Naive thymus-derived CD8-positive, alpha-beta T cell (primary cell): ENCODE results near the gene TMEM25. TPM values are rescaled to one million over a fixed set of nuclear protein-coding genes. Genes with fewer than 3 reads are reported as not detected.
"Not testable (repeated sequence)": the region's sequence is repeated elsewhere in the genome, so short reads cannot be mapped to it uniquely, and the experiment has no call there.

Experiments
- ATAC-seq, 2 donors: fragments of 150-1000 bp; cut with Tn5 transposase in 1 of 2; sonication (Bioruptor Pico), chemical (Tn5 transposase) in 1 of 2; 1 replicate in 1 of 2; 2 replicates in 1 of 2; pipeline ENCODE4 v1.10.0; 2021; ENCODE audit warnings: mild to moderate bottlenecking in 2 of 2, moderate library complexity in 2 of 2
- POLR2A ChIA-PET: fragments of 350-600 bp; sonication (Branson Sonifier 250); formaldehyde crosslinking; loops from one replicate; lab custom pipeline; 2021; ENCODE audit warnings: antibody characterized with exemption; lab: Charles Lee
- DNase-seq, 10 donors: peaks; one replicate each; pipeline versions ENCODE4 v3.0.0 to v3.0.0-alpha.2; 2020 to 2022
- H3K27ac Mint-ChIP-seq, 10 donors: one replicate each; pipeline ENCODE4 v1.8.0; 2020 to 2022; ENCODE audit warnings: mild to moderate bottlenecking in 10 of 10, mixed read lengths in 10 of 10, moderate library complexity in 4 of 10, inconsistent platforms in 1 of 10
- H3K27me3 Mint-ChIP-seq, 5 donors: one replicate each; pipeline ENCODE4 v1.8.0; 2021 to 2022; ENCODE audit warnings: mixed read lengths in 5 of 5
- H3K36me3 Mint-ChIP-seq, 3 donors: one replicate each; pipeline ENCODE4 v1.8.0; 2020 to 2022; ENCODE audit warnings: mixed read lengths in 3 of 3, mild to moderate bottlenecking in 2 of 3, inconsistent platforms in 1 of 3
- H3K4me1 Mint-ChIP-seq, 4 donors: one replicate each; pipeline ENCODE4 v1.8.0; 2021 to 2022; ENCODE audit warnings: mixed read lengths in 4 of 4
- H3K4me3 Mint-ChIP-seq, 10 donors: one replicate each; pipeline ENCODE4 v1.8.0; 2020 to 2022; ENCODE audit warnings: mild to moderate bottlenecking in 10 of 10, mixed read lengths in 10 of 10, moderate library complexity in 6 of 10, inconsistent platforms in 1 of 10
- H3K9me3 Mint-ChIP-seq, 9 donors: one replicate each; pipeline ENCODE4 v1.8.0; 2020 to 2022; ENCODE audit warnings: mixed read lengths in 9 of 9, mild to moderate bottlenecking in 3 of 9, inconsistent platforms in 1 of 9, moderate library complexity in 1 of 9
- polyA plus RNA-seq, 3 donors: library from polyadenylated mRNA; unstranded; fragments of 300-500 nt; fragmentation: Illumina TruSeq; gene quantifications; one replicate each; pipeline ENCODE4 v1.2.3, GENCODE V29; 2021
- total RNA-seq, 8 experiments: library from RNA in 2 of 8; stranded (reverse) in 2 of 8; gene quantifications; one replicate each; pipeline ENCODE4 v1.2.3 and lab custom pipeline; 2021 to 2026

The TMEM25 gene
- total RNA-seq (10 to 100 TPM; 30.4 to 31.0 TPM), polyA plus RNA-seq (10 to 100 TPM; 14.6 to 26.4 (median 15.0) TPM), total RNA-seq (lab: John Stamatoyannopoulos, UW) (17.4 to 25.1 (median 19.8) reads per million in 6 experiments)

DNA sequence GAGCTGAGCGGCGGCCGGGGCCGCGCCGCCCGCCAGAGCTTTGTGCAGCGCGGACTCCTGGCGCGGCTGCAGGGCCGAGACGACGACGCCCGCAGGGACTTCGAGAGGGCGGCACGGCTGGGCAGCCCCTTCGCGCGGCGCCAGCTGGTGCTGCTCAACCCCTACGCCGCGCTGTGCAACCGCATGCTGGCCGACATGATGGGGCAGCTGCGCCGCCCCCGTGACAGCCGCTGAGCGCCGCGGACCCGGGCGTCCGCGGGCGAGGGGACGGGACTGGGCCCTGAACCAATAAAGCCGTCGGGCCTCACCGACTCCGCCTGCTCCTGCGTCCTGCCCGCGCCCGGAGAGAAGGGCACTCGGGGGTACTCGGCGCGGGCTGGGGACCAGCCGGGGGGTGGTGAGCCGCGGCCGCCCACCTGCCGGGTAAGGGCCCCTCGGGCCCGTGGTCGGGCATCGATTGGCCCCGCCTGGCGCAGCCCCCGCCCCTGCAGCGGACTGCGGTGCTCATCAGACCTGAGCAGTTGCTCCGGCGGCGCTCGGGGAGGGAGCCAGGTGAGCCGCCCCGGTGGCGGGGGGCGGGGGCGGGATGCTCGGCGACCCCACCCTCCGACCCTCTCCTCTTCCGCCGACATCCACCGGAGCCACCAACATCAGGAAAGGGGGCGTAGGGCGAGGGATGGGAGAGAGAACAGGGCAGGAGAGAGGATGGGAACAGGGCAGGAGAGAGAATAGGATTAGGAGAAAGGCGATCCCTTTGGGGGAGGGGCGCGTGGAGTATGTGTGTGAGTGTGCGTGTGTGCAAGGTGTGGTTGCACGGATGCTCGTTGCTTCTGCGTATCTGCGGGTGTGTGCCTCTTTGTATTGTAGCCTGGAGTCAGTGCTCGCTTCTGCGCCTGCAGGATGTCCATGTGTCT is at the start of gene TMEM25:
Gene TMEM25 (plus strand): TSS at position 510 of the 914 bp plus-strand sequence. CDS start 610 bp downstream, outside the sequence.
- POLR2A ChIA-PET = interaction anchor here (0.9 to 1.4 kb wide), 3 partner anchors 41 to 132 kb away, joined by 3 to 5 read pairs (median 4); partner anchors contain the start of gene ARCN1
- H3K9me3 Mint-ChIP-seq = no peaks in the 10 kb centered on the region
- H3K4me1 Mint-ChIP-seq = peaks cover 24 to 49% (median 37%) of the 10 kb centered on the region in 4 donors
- peak; percentile 85 for ATAC-seq
- peaks cover 0 to 17% (median 0%) of the 10 kb centered on the region in 3 donors for H3K36me3 Mint-ChIP-seq
- DNase-seq = peak; percentile 62 to 84 (median 70)
- peak within 1 kb of the TSS; percentile 87 to 99 (median 94) for H3K4me3 Mint-ChIP-seq
- no peaks in the 10 kb centered on the region for H3K27me3 Mint-ChIP-seq
- H3K27ac Mint-ChIP-seq = peak within 1 kb of the TSS; percentile 88 to 97 (median 95)

DNA sequence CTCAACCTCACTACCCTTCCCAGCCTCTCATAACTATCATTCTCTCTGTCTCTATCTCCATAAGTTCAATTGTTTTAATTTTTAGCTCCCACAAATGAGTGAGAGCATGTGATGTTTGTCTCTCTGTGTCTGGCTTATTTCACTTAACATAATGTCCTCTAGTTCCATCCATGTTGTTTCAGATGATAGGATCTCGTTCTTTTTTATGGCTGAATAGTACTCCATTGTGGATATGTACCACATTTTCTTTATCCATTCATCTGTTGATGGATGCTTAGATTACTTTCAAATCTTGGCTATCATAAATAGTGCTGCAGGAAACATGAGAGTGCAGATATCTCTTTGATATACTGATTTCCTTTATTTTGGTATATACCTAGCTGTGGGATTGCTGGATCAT is 49.8 kb upstream of the TMEM25 start:
- H3K4me1 Mint-ChIP-seq, H3K4me3 Mint-ChIP-seq, DNase-seq, ATAC-seq, H3K27me3 Mint-ChIP-seq, POLR2A ChIA-PET, H3K9me3 Mint-ChIP-seq: not testable (repeated sequence)
- peak overlapping the region in 5 of 10 donors; percentile 0 to 83 (median 44) for H3K27ac Mint-ChIP-seq
- peaks cover 0 to 92% (median 29%) of the 10 kb centered on the region in 3 donors for H3K36me3 Mint-ChIP-seq

DNA sequence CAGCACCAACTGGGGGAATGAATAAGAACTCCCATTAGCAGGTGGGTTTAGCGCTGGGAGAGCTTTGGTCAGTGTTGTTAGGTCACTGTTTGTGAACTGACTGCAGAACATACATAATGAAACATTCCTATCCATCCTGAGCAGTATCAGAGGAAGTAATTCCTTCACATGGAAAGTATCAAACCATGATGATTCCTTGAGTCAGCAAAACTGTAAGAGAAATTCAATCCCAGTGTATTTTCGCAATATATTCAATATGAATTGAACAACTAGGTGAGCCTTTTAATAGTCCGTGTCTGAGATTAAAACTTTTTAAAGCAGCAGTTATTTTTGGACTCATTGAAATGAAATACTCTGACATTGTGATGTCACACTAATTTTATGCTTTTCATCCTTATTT is 46.6 kb upstream of the TMEM25 start:
- ATAC-seq = no peak
- POLR2A ChIA-PET = no interaction called here
- H3K36me3 Mint-ChIP-seq = peaks cover 0 to 79% (median 22%) of the 10 kb centered on the region in 3 donors
- no peaks in the 10 kb centered on the region for H3K9me3 Mint-ChIP-seq
- H3K4me3 Mint-ChIP-seq = no peak overlapping the region
- no peak for DNase-seq
- H3K27me3 Mint-ChIP-seq = no peaks in the 10 kb centered on the region
- H3K4me1 Mint-ChIP-seq = no peaks in the 10 kb centered on the region
- H3K27ac Mint-ChIP-seq = peak overlapping the region in 7 of 10 donors; percentile 13 to 58 (median 47)

DNA sequence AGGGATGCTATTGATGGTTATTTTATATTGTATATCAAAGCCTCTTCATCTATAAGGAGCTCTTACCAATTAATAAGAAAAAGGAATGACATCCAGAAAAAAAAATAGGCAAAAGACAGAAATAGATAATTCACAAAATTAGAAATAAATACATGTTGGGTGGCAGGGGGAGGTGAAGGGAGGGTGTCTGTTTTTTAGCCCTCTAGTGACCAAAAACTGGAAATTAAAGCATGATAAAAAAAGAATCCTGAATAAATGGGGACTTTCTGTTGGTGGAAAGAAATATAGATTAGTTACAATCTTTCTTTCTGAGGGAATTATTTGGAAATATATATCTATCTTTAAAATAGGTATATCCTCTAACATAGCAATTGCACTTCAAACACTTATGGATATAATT is 45.7 kb upstream of the TMEM25 start:
- POLR2A ChIA-PET = interaction anchor here (0.8 kb wide), 1 partner anchor 49 kb away, joined by 3 read pairs; the partner anchor contains the start of gene KMT2A
- Mint-ChIP-seq H3K27ac (peak overlapping the region in 8 of 10 donors; percentile 16 to 80 (median 49)), H3K27me3 (no peaks in the 10 kb centered on the region), H3K4me1 (no peaks in the 10 kb centered on the region), H3K9me3 (no peaks in the 10 kb centered on the region), H3K4me3 (no peak overlapping the region), H3K36me3 (peaks cover 0 to 79% (median 22%) of the 10 kb centered on the region in 3 donors)
- no peak for DNase-seq
- ATAC-seq = no peak

DNA sequence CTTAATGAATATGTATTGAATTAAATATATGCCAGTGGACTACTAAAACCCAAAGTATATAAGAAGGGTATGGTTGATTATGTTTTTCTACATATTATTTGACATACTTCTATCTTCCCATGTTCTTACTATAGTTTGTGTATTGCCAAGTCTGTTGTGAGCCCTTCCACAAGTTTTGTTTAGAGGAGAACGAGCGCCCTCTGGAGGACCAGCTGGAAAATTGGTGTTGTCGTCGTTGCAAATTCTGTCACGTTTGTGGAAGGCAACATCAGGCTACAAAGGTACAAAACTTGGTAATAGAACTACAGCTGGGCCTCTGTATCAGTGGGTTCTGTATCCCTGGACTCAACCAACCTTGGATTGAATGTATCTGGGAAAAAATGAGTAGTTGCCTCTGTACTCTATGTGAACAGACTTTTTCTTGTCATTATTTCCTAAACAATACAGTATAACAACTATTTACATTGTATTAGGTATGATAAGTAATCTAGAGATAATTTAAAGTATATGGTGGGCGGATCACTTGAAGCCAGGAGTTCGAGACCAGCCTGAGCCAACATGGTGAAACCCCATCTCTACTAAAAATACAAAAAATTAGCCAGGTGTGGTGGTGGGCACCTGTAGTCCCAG is 42.4 kb upstream of the TMEM25 start:
- POLR2A ChIA-PET = interaction anchor here (0.6 kb wide), 1 partner anchor 304 kb away, joined by 3 read pairs; no protein-coding TSS in a partner anchor
- ATAC-seq = peak; percentile 76 to 83
- Mint-ChIP-seq H3K4me1 (no peaks in the 10 kb centered on the region), H3K27ac (peak overlapping the region; percentile 23 to 84 (median 60)), H3K9me3 (no peaks in the 10 kb centered on the region), H3K27me3 (no peaks in the 10 kb centered on the region), H3K4me3 (no peak overlapping the region), H3K36me3 (peaks cover 0 to 78% (median 15%) of the 10 kb centered on the region in 3 donors)
- peak; percentile 65 to 85 (median 78) for DNase-seq

DNA sequence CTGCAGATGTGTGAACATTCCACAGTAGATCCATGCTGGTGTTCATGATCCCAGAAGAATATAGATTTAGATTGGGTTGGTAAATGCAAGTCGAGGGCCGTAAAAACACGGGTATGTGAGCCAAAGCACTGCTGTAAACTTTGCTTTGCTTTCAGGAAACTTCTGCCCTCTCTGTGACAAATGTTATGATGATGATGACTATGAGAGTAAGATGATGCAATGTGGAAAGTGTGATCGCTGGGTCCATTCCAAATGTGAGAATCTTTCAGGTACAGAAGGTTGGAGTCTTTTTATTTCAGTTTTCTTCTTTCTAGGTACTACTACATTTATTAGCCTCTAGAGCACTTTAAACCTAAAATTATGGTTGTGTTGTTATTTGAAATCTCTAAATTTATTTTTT is 40.0 kb upstream of the TMEM25 start:
- DNase-seq (no peak), ATAC-seq (no peak)
- Mint-ChIP-seq H3K4me1 (peaks cover 0 to 2% (median 0%) of the 10 kb centered on the region in 4 donors), H3K36me3 (peaks cover 0 to 77% (median 13%) of the 10 kb centered on the region in 3 donors), H3K9me3 (no peaks in the 10 kb centered on the region), H3K27me3 (no peaks in the 10 kb centered on the region), H3K27ac (peak overlapping the region in 5 of 10 donors; percentile 0 to 74 (median 41)), H3K4me3 (no peak overlapping the region)
- POLR2A ChIA-PET = no interaction called here

DNA sequence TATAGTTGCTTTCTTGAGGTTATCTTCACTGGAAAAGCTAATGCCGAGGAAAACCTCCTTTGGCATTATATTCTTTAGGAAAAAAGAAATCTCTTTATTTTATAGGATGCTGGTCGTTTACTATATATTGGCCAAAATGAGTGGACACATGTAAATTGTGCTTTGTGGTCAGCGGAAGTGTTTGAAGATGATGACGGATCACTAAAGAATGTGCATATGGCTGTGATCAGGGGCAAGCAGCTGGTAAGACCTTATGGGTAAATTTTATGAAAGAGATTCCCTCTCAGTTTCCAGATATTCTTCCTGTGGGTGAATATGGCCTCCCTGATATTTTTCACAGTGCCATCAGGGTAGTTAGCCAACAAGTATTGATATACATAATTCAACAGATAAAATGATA is 33.2 kb upstream of the TMEM25 start:
- H3K4me3 Mint-ChIP-seq = no peak overlapping the region
- peaks cover 0 to 94% (median 35%) of the 10 kb centered on the region in 3 donors for H3K36me3 Mint-ChIP-seq
- H3K4me1 Mint-ChIP-seq = peaks cover 0 to 2% (median under 1%) of the 10 kb centered on the region in 4 donors
- DNase-seq = no peak
- H3K27me3 Mint-ChIP-seq = no peaks in the 10 kb centered on the region
- POLR2A ChIA-PET = no interaction called here
- H3K27ac Mint-ChIP-seq = no peak overlapping the region
- no peak for ATAC-seq
- no peaks in the 10 kb centered on the region for H3K9me3 Mint-ChIP-seq

DNA sequence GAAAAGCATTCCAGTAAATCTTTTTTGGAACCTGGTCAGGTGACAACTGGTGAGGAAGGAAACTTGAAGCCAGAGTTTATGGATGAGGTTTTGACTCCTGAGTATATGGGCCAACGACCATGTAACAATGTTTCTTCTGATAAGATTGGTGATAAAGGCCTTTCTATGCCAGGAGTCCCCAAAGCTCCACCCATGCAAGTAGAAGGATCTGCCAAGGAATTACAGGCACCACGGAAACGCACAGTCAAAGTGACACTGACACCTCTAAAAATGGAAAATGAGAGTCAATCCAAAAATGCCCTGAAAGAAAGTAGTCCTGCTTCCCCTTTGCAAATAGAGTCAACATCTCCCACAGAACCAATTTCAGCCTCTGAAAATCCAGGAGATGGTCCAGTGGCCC is 27.8 kb upstream of the TMEM25 start:
- DNase-seq (no peak), ATAC-seq (no peak)
- Mint-ChIP-seq H3K36me3 (peaks cover 0 to 96% (median 35%) of the 10 kb centered on the region in 3 donors), H3K9me3 (no peaks in the 10 kb centered on the region), H3K27ac (peak overlapping the region in 2 of 10 donors; percentile 11 to 86), H3K27me3 (no peaks in the 10 kb centered on the region), H3K4me1 (peaks cover 0 to 11% (median 5%) of the 10 kb centered on the region in 4 donors), H3K4me3 (no peak overlapping the region)
- POLR2A ChIA-PET = no interaction called here

DNA sequence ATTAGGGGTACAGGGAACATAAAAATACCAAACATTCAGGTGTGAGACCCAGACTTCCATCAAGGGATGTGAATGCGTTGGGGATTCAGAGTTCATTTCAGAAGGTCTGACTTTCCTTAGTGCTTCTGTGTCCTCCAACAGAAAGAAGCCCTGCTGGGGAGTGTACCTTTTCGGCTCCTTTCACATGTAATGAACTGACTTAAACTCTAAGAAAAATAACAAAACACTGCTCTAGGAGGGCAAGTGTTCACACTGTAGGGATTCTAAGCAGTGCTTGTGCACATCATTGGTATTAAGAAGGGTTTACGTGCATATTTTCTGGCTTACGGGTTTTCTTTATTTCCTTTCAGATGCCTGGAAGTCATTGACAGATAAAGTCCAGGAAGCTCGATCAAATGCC is 19.4 kb upstream of the TMEM25 start:
- POLR2A ChIA-PET = interaction anchor here (0.5 kb wide), 1 partner anchor 17 kb away, joined by 3 read pairs; no protein-coding TSS in a partner anchor
- Mint-ChIP-seq H3K27ac (peak overlapping the region in 3 of 10 donors; percentile 7 to 73 (median 68)), H3K36me3 (peaks cover 5 to 86% (median 33%) of the 10 kb centered on the region in 3 donors), H3K9me3 (no peaks in the 10 kb centered on the region), H3K4me3 (no peak overlapping the region), H3K4me1 (peaks cover 8 to 12% (median 9%) of the 10 kb centered on the region in 4 donors), H3K27me3 (no peaks in the 10 kb centered on the region)
- DNase-seq (no peak), ATAC-seq (no peak)

DNA sequence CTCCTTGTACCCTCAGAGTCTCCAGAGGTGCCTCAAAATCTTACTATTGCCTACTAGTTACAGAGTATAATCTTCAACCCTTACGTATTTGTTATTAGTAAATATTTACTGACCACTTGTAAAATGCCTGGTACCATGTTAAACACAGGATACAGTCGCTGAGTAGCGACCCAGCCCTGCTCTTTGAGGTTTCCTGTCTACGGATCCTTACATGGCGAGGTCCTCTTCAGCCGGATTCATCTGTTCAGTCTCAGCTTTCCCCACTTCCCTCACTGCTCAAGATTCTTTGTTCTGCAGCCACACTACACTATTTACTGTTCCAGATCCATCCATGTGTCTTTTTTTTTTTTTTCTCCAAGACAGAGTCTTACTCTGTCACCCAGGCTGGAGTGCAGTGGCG is 16.9 kb upstream of the TMEM25 start:
- Mint-ChIP-seq H3K27ac (peak overlapping the region; percentile 39 to 90 (median 70)), H3K9me3 (no peaks in the 10 kb centered on the region), H3K4me3 (peak overlapping the region in 5 of 10 donors; percentile 2 to 72 (median 34)), H3K4me1 (peaks cover 8 to 11% (median 9%) of the 10 kb centered on the region in 4 donors), H3K36me3 (peaks cover 5 to 87% (median 31%) of the 10 kb centered on the region in 3 donors), H3K27me3 (no peaks in the 10 kb centered on the region)
- DNase-seq (peak in 1 of 10 donors; percentile 15), ATAC-seq (peak; percentile 68 to 72)
- POLR2A ChIA-PET = interaction anchor here (0.7 kb wide), 1 partner anchor 99 kb away, joined by 3 read pairs; no protein-coding TSS in a partner anchor

DNA sequence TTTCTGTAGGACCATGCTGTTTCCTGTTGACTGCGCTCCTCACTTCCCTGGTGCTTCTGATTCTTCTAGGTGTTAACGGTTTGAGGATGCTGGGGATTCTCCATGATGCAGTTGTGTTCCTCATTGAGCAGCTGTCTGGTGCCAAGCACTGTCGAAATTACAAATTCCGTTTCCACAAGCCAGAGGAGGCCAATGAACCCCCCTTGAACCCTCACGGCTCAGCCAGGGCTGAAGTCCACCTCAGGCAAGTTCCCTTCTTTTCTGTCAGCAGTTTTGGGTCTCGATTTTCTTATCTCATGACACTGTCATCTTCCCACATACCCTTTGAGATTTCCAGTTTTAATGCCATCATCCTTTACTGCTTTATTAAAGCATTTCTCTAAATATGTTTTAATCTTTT is 11.4 kb upstream of the TMEM25 start:
- H3K9me3 Mint-ChIP-seq = no peaks in the 10 kb centered on the region
- no peak for ATAC-seq
- H3K27ac Mint-ChIP-seq = peak overlapping the region in 3 of 10 donors; percentile 24 to 64 (median 29)
- peaks cover 6 to 88% (median 25%) of the 10 kb centered on the region in 3 donors for H3K36me3 Mint-ChIP-seq
- H3K27me3 Mint-ChIP-seq = no peaks in the 10 kb centered on the region
- POLR2A ChIA-PET = interaction anchor here (0.7 to 1.0 kb wide), 2 partner anchors 24 to 111 kb away, joined by 4 to 5 read pairs; no protein-coding TSS in a partner anchor
- DNase-seq = no peak
- H3K4me1 Mint-ChIP-seq = peaks cover 5 to 14% (median 8%) of the 10 kb centered on the region in 4 donors
- no peak overlapping the region for H3K4me3 Mint-ChIP-seq

DNA sequence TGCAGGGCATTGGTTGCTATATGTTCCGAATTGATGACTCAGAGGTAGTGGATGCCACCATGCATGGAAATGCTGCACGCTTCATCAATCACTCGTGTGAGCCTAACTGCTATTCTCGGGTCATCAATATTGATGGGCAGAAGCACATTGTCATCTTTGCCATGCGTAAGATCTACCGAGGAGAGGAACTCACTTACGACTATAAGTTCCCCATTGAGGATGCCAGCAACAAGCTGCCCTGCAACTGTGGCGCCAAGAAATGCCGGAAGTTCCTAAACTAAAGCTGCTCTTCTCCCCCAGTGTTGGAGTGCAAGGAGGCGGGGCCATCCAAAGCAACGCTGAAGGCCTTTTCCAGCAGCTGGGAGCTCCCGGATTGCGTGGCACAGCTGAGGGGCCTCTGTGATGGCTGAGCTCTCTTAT is 9.1 kb upstream of the TMEM25 start:
- Mint-ChIP-seq H3K9me3 (no peaks in the 10 kb centered on the region), H3K4me1 (peaks cover 3 to 22% (median 9%) of the 10 kb centered on the region in 4 donors), H3K27ac (no peak overlapping the region), H3K4me3 (no peak overlapping the region), H3K36me3 (peaks cover 6 to 73% (median 22%) of the 10 kb centered on the region in 3 donors), H3K27me3 (no peaks in the 10 kb centered on the region)
- POLR2A ChIA-PET = no interaction called here
- ATAC-seq = no peak
- DNase-seq = no peak
